K562 (cell line): Measurements from ENCODE around the gene TOM1. TPM values are rescaled to one million over a fixed set of nuclear protein-coding genes. Genes with fewer than 3 reads are reported as not detected.

ENCODE experiments used
- ATAC-seq: fragments of 200-7000 bp; cut with Tn5 transposase; 3 replicates; pipeline ENCODE4 v1.9.1; 2020; ENCODE audit warnings: moderate library complexity
- BruUV-seq: library from RNA; stranded (reverse); fragments of 400-500 nt; replicated peaks from 2 replicates; lab custom pipeline; 2021; lab: Mats Ljungman, UMichigan
- CTCF ChIA-PET: fragments of 300-600 bp; formaldehyde crosslinking; extraction: SDS; loops from one replicate; lab custom pipeline; 2021; ENCODE audit warnings: low intra/inter-chr PET ratio; lab: Yijun Ruan, JAX
- POLR2A ChIA-PET: fragments of 300-600, 350-650 bp; sonication (Branson Sonifier 250); formaldehyde crosslinking; extraction: SDS; loops from one replicate; lab custom pipeline; 2021; ENCODE audit warnings: antibody characterized with exemption, inconsistent platforms; lab: Yijun Ruan, JAX
- DNase-seq, 4 experiments: peaks; one replicate each; pipeline versions ENCODE4 v3.0.0 to v3.0.0-alpha.2; 2011 to 2018; ENCODE audit warnings: low spot score in 3 of 4, mixed read lengths in 3 of 4; ENCODE audit errors: extremely low read depth in 1 of 4
- FAIRE-seq: peaks from 2 replicates; lab custom pipeline; 2011; peaks lifted over from hg19 to GRCh38; lab: Jason Lieb, UNC
- H2AFZ ChIP-seq: 2 replicates; pipeline ENCODE4 v1.6.0; 2011; ENCODE audit warnings: low read depth, low read length, control low read depth, inconsistent platforms
- H3K27ac ChIP-seq: fragments of 200-600 bp; 3 replicates; pipeline ENCODE4 v1.8.0; 2011; ENCODE audit warnings: low read depth, mild to moderate bottlenecking, control low read depth, inconsistent platforms, low read length, moderate library complexity, mixed read lengths; ENCODE audit errors: extremely low read depth
- H3K27me3 ChIP-seq, 2 experiments: fragments of 300-600 bp in 1 of 2; 2 replicates in 1 of 2; 3 replicates in 1 of 2; pipeline versions ENCODE4 v1.6.0 to v1.8.0; 2011; ENCODE audit warnings: inconsistent platforms in 2 of 2, low read length in 2 of 2, mild to moderate bottlenecking in 1 of 2, mixed read lengths in 1 of 2, moderate library complexity in 1 of 2; ENCODE audit not compliant: control insufficient read depth in 2 of 2, insufficient read depth in 2 of 2
- H3K36me3 ChIP-seq: fragments of 300-600 bp; 3 replicates; pipeline ENCODE4 v1.8.0; 2011; ENCODE audit warnings: mild to moderate bottlenecking, low read length, inconsistent platforms; ENCODE audit not compliant: control insufficient read depth, insufficient read depth
- H3K4me1 ChIP-seq, 2 experiments: fragments of 200-600 bp in 1 of 2; replicated peaks in 1 of 2; 2 replicates in 1 of 2; 3 replicates in 1 of 2; pipeline versions ENCODE4 v1.5.1 to v1.8.0; 2011; ENCODE audit warnings: inconsistent platforms in 2 of 2, low read length in 2 of 2, mild to moderate bottlenecking in 1 of 2, mixed read lengths in 1 of 2, moderate library complexity in 1 of 2; ENCODE audit not compliant: control insufficient read depth in 2 of 2, insufficient read depth in 2 of 2
- H3K4me2 ChIP-seq: 2 replicates; pipeline ENCODE4 v1.6.1; 2011; ENCODE audit warnings: low read length, control low read depth, inconsistent platforms, mixed read lengths; ENCODE audit not compliant: insufficient read depth
- H3K4me3 ChIP-seq: fragments of 200-600 bp; sonication (generic), shearing (Covaris generic); 2 replicates; pipeline ENCODE4 v1.5.1; 2016; ENCODE audit warnings: control low read depth, inconsistent platforms
- H3K79me2 ChIP-seq: fragments of 200-600 bp; 3 replicates; pipeline ENCODE4 v1.8.0; 2011; ENCODE audit warnings: low read length, inconsistent platforms; ENCODE audit not compliant: control insufficient read depth, insufficient read depth
- H3K9ac ChIP-seq, 2 experiments: 2 replicates each; pipeline versions ENCODE4 v1.6.0 to v1.6.1; 2011; ENCODE audit warnings: low read depth in 2 of 2, low read length in 2 of 2, control low read depth in 1 of 2, inconsistent platforms in 1 of 2, mild to moderate bottlenecking in 1 of 2, mixed read lengths in 1 of 2; ENCODE audit not compliant: insufficient read depth in 1 of 2
- H3K9me1 ChIP-seq: one replicate; pipeline ENCODE4 v1.6.0; 2011; ENCODE audit warnings: inconsistent platforms, mild to moderate bottlenecking, low read length, moderate library complexity; ENCODE audit not compliant: control insufficient read depth, insufficient read depth
- H3K9me3 ChIP-seq: replicated peaks from 2 replicates; pipeline ENCODE4 v1.5.1; 2011; ENCODE audit warnings: low read depth, low read length, inconsistent platforms; ENCODE audit not compliant: control insufficient read depth, insufficient read depth
- H4K20me1 ChIP-seq: replicated peaks from 2 replicates; pipeline ENCODE4 v1.6.1; 2011; ENCODE audit warnings: low read length, inconsistent platforms, mixed read lengths; ENCODE audit not compliant: control insufficient read depth, insufficient read depth
- ATF4 ChIP-seq: fragments of 450-650 bp; formaldehyde crosslinking; IDR thresholded peaks from 2 replicates; pipeline ENCODE4 v1.4.0; 2022; ENCODE audit warnings: mild to moderate bottlenecking, moderate library complexity
- FOXP1 ChIP-seq: sonication (generic); formaldehyde crosslinking; IDR thresholded peaks from 2 replicates; pipeline ENCODE4 v1.8.0; 2022; ENCODE audit warnings: mild to moderate bottlenecking, missing genetic modification reagents
- RBM22 ChIP-seq: fragments of 200-400 bp; formaldehyde crosslinking; IDR thresholded peaks from 2 replicates; pipeline ENCODE4 v1.6.1; 2018; ENCODE audit warnings: low read length, low read depth; ENCODE audit not compliant: poor library complexity, severe bottlenecking
- SIN3A ChIP-seq, 2 experiments: fragments of 150-350 bp in 1 of 2; IDR thresholded peaks; 2 replicates each; pipeline ENCODE4 v1.6.1; 2011 to 2016; ENCODE audit warnings: borderline replicate concordance in 2 of 2, low read depth in 2 of 2, low read length in 2 of 2, mild to moderate bottlenecking in 2 of 2, moderate library complexity in 2 of 2; ENCODE audit not compliant: control insufficient read depth in 1 of 2
- SUPT5H ChIP-seq: fragments of 450-650 bp; IDR thresholded peaks from 2 replicates; pipeline ENCODE4 v1.6.1; 2016
- TAF9B ChIP-seq: fragments of 450-650 bp; IDR thresholded peaks from 2 replicates; pipeline ENCODE4 v1.6.1; 2018; ENCODE audit warnings: mild to moderate bottlenecking; ENCODE audit not compliant: partially characterized antibody
- ZNF512 ChIP-seq: IDR thresholded peaks from 2 replicates; pipeline ENCODE4 v1.6.1; 2016; ENCODE audit warnings: missing genetic modification characterization, missing compliant biosample characterization
- WGBS: fragments of 100-300 bp; shearing (Covaris generic); methylation state at CpG from one replicate; pipeline ENCODE4 v1.1.6; 2016; ENCODE audit warnings: low coverage, mixed read lengths; ENCODE audit not compliant: insufficient coverage; ENCODE audit errors: missing lambda C conversion rate; 5-methylcytosine and 5-hydroxymethylcytosine counted together
- in situ Hi-C: fragments of 300-500 bp; cut with MboI; formaldehyde crosslinking; loops from 4 replicates; pipeline ENCODE4 v1.15.0; 2018; ENCODE audit warnings: inconsistent platforms, mixed read lengths
- intact Hi-C: fragments of 100-400 bp; cut with micrococcal nuclease; formaldehyde crosslinking; loops from 2 replicates; pipeline ENCODE4 v1.14.2; 2022
- polyA plus RNA-seq, 8 experiments: library from polyadenylated mRNA; depleted of rRNA in 4 of 8; stranded (reverse) in 5 of 8; unstranded in 3 of 8; fragments of >200 nt; fragmentation: Nextera tagmentation in 2 of 8; fragmentation: Illumina TruSeq in 1 of 8; extraction: Ambion mirVana in 2 of 8; extraction: Trizol in 1 of 8; gene quantifications; 2 replicates each; pipeline versions ENCODE4 v1.2.1 to v1.2.3, GENCODE V29; 2011 to 2014; ENCODE audit warnings: inconsistent platforms in 1 of 8, missing spikeins in 1 of 8
- total RNA-seq, 7 experiments: library from RNA; depleted of rRNA in 6 of 7; stranded (reverse); fragments of >200 nt in 6 of 7; fragmentation: Illumina TruSeq in 2 of 7; extraction: Trizol in 2 of 7; gene quantifications; 2 replicates each; pipeline versions ENCODE4 v1.2.1 to v1.2.3, GENCODE V29; 2011 to 2021; ENCODE audit warnings: low replicate concordance in 1 of 7
- TF ChIP-seq, protein P1 (sequence below): fragments of 450-650 bp; IDR thresholded peaks from 2 replicates; pipeline ENCODE4 v1.6.1; 2017; ENCODE audit warnings: antibody characterized with exemption
- TF ChIP-seq, protein P2 (sequence below), 2 experiments: fragments of 450-650 bp; IDR thresholded peaks; 2 replicates each; pipeline ENCODE4 v1.6.1; 2016
- TF ChIP-seq, protein P3 (sequence below): IDR thresholded peaks from 2 replicates; pipeline ENCODE4 v1.6.1; 2011; ENCODE audit not compliant: insufficient read length; ENCODE audit errors: extremely low read depth

TOM1 gene
- total and polyA plus RNA-seq, 9 of the 15 experiments (the other 6 are each of a cell fraction or from before 2014, with no cell fraction given): 0.64 to 20.6 (median 12.0) TPM

DNA sequence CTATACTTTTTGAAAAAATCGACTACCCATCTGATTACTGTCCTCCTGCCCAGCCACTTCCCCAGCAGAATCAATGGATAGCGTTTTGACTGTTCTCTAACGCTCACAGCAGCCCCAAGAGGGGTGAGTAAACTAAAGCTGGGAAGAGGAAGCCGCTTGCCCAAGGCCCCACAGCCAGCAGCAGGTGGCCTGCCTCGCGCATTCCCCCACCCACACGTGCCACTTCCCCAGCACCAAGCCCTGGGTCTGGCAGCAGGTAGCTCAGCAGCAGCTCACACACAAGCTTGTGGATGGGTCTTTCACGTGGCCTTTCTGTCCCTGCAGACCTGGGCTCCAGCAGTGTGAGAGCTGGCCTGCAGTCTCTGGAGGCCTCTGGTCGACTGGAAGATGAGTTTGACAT lies 34.3 kb downstream of the TOM1 start:
- Histone ChIP-seq H3K79me2 (no peaks in the 10 kb centered on the region), H3K27ac (no peak overlapping the region), H4K20me1 (no peaks in the 10 kb centered on the region), H3K9ac (no peak overlapping the region; a peak in 1 of 4 replicates), H3K9me1 (no peaks in the 10 kb centered on the region), H3K4me1 (peaks cover 2 to 15% of the 10 kb centered on the region in 2 experiments; a peak in 2 of 5 replicates), H3K4me2 (no peak overlapping the region), H3K4me3 (no peak overlapping the region), H3K36me3 (peaks cover 41% of the 10 kb centered on the region; the same call in 2 of the 3 replicates), H3K27me3 (no peaks in the 10 kb centered on the region), H2AFZ (no peak overlapping the region), H3K9me3 (no peaks in the 10 kb centered on the region)
- DNase-seq (no peak), FAIRE-seq (no peak), ATAC-seq (no peak)
- intact Hi-C loops (no loop called here), in situ Hi-C loops (no loop called here)
- WGBS: 73% methylated on average over 7 of the region's 9 CpGs
- TF ChIP-seq FOXP1 (CRISPR knock-in tag) (no peak), RBM22 (no peak), TAF9B (no peak), ATF4 (no peak), SIN3A (IDR thresholded peaks at IDR 0.05; ENCODE audit: borderline replicate concordance in 2 of 2, control insufficient read depth in 1 of 2, low read depth in 2 of 2, low read length in 2 of 2) (no peak), SUPT5H (no peak), ZNF512 (tag) (no peak)
- TF ChIP-seq, protein P1, sequence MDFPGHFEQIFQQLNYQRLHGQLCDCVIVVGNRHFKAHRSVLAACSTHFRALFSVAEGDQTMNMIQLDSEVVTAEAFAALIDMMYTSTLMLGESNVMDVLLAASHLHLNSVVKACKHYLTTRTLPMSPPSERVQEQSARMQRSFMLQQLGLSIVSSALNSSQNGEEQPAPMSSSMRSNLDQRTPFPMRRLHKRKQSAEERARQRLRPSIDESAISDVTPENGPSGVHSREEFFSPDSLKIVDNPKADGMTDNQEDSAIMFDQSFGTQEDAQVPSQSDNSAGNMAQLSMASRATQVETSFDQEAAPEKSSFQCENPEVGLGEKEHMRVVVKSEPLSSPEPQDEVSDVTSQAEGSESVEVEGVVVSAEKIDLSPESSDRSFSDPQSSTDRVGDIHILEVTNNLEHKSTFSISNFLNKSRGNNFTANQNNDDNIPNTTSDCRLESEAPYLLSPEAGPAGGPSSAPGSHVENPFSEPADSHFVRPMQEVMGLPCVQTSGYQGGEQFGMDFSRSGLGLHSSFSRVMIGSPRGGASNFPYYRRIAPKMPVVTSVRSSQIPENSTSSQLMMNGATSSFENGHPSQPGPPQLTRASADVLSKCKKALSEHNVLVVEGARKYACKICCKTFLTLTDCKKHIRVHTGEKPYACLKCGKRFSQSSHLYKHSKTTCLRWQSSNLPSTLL: no peak
- TF ChIP-seq, protein P2, sequence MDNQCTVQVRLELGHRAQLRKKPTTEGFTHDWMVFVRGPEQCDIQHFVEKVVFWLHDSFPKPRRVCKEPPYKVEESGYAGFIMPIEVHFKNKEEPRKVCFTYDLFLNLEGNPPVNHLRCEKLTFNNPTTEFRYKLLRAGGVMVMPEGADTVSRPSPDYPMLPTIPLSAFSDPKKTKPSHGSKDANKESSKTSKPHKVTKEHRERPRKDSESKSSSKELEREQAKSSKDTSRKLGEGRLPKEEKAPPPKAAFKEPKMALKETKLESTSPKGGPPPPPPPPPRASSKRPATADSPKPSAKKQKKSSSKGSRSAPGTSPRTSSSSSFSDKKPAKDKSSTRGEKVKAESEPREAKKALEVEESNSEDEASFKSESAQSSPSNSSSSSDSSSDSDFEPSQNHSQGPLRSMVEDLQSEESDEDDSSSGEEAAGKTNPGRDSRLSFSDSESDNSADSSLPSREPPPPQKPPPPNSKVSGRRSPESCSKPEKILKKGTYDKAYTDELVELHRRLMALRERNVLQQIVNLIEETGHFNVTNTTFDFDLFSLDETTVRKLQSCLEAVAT (IDR thresholded peaks at IDR 0.05): no peak
- TF ChIP-seq, protein P3, sequence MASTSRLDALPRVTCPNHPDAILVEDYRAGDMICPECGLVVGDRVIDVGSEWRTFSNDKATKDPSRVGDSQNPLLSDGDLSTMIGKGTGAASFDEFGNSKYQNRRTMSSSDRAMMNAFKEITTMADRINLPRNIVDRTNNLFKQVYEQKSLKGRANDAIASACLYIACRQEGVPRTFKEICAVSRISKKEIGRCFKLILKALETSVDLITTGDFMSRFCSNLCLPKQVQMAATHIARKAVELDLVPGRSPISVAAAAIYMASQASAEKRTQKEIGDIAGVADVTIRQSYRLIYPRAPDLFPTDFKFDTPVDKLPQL: no peak
- CTCF ChIA-PET: no interaction called here
- BruUV-seq: no TSS peak
- POLR2A ChIA-PET: interaction anchor here (1.0 kb wide), 1 partner anchor 10 kb away, joined by 3 read pairs; no protein-coding TSS in a partner anchor
